H1 (cell line): ENCODE results near the gene RAB36. TPM values are rescaled to one million over a fixed set of nuclear protein-coding genes. Genes with fewer than 3 reads are reported as not detected.

ENCODE experiments used
- ATF2 ChIP-seq: IDR thresholded peaks from 2 replicates; pipeline ENCODE4 v1.6.1; 2012; ENCODE audit warnings: low read length, inconsistent platforms
- BACH1 ChIP-seq: IDR thresholded peaks from 2 replicates; pipeline ENCODE4 v1.6.1; 2012; ENCODE audit warnings: low read length, improper control_type of control experiment
- JUN ChIP-seq: IDR thresholded peaks from 2 replicates; pipeline ENCODE4 v1.6.1; 2011; ENCODE audit warnings: low read depth, mild to moderate bottlenecking, improper control_type of control experiment, low read length
- KDM5A ChIP-seq: fragments of 200-600 bp; IDR thresholded peaks from 2 replicates; pipeline ENCODE4 v1.7.1; 2012; ENCODE audit warnings: mild to moderate bottlenecking, low read length, inconsistent platforms, mixed read lengths
- TBP ChIP-seq: IDR thresholded peaks from 2 replicates; pipeline ENCODE4 v1.6.1; 2011; ENCODE audit warnings: low read depth, low read length, improper control_type of control experiment
- polyA plus RNA-seq, 7 experiments: library from polyadenylated mRNA; depleted of rRNA in 3 of 7; stranded (reverse) in 5 of 7; unstranded in 2 of 7; fragments of >200 nt in 5 of 7; fragments of 200-250 nt in 2 of 7; gene quantifications; 1 replicate in 5 of 7; 2 replicates in 1 of 7; 4 replicates in 1 of 7; pipeline versions ENCODE4 v1.2.1 to v1.2.3, GENCODE V29; 2011 to 2013; ENCODE audit warnings: missing spikeins in 2 of 7, mixed read lengths in 2 of 7
- total RNA-seq: library from RNA; stranded (reverse); fragmentation: NEBNext Ultra II Directional; extraction: Animal tissue kit (Norgen Biotek cat#: 25700); gene quantifications from 2 replicates; pipeline ENCODE4 v1.2.1, GENCODE V29; 2021

The RAB36 gene
- total and polyA plus RNA-seq, 2 of the 8 experiments (the other 6 are each of a cell fraction or from before 2014, with no cell fraction given) = 1.0 to 1.5 TPM

GRCh38 chr22:23192133-23192532, 46.9 kb downstream of the RAB36 start (continued):
- no peak for TF ChIP-seq JUN
- TF ChIP-seq KDM5A = no peak
- TF ChIP-seq BACH1 = no peak
- TF ChIP-seq ATF2 = no peak
- no peak for TF ChIP-seq TBP
